Measurements from ENCODE around the gene CFAP68. TPM values are rescaled to one million over a fixed set of nuclear protein-coding genes. Genes with fewer than 3 reads are reported as not detected.

The CFAP68 gene
- total and polyA plus RNA-seq, 2 of the 13 experiments (the other 11 are each of a cell fraction or from before 2014, with no cell fraction given), result 22.2 to 25.6 TPM

DNA sequence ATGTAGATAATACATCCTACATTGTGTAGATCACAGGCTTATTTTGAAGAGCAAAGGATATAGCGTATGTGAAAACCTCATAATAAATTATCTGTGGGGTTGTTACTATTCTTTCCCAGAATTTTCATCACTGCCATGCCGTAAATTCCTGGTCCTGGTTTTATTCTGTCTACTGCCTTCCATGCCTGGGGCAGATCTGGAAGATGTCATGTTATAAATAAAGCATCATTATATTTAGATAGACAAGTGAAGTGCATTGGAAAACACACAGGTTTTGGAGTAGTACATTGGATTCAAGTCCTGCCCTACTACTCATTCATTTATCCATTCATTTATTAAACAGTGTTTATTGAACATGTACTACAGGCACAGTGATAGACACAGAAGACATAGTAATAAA, 41.6 kb downstream of the CFAP68 start:
- in situ Hi-C loops (cut with HindIII; ENCODE audit: extremely low pct_ligation_motif_present, low pct_unique_long_range_greater_than_20kb), result no loop called here
- no TSS peak for BruUV-seq (replicated peaks)
- POLR2A ChIA-PET, result no interaction called here

DNA sequence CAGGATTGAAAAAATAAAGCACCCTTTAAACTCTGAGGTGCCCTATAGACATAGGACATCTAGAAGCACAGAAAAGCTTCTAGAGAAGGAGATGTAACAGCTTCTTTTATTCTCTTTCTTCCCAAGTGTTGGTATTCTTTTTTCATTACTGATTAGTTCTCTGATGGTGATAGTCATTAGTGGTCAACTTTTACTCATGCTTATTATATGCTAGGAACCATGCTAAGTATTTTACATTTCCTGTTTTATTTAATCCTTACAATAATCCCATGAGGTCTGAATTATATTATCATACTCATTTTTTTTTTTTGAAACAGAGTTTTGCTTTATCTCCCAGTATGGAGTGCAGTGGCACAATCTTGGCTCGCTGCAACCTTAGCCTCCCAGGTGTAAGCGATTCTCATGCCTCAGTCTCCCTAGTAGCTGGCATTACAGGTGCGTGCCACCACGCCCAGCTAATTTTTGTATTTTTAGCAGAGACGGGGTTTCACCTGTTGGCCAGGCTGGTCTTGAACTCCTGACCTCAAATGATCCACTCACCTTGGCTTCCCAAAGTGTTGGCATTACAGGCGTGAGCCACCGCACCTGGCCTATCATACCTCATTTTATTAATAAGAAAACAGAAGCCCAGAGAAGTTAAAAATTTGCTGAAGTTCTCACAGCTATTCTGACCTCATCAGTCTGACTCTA, 42.3 kb downstream of the CFAP68 start:
- FAIRE-seq (no peak), ATAC-seq (no peak), DNase-seq (ENCODE audit: low spot score) (no peak)
- in situ Hi-C loops (cut with HindIII; ENCODE audit: extremely low pct_ligation_motif_present, low pct_unique_long_range_greater_than_20kb), result no loop called here
- H3K79me2 ChIP-seq (ENCODE audit: insufficient read depth, low read length), result no peaks in the 10 kb centered on the region
- POLR2A ChIA-PET, result no interaction called here
- H3K4me1 ChIP-seq (ENCODE audit: insufficient read depth, low read length), result peaks cover 96% of the 10 kb centered on the region
- H3K36me3 ChIP-seq (replicated peaks in 1 of 2; ENCODE audit: control insufficient read depth in 1 of 2, insufficient read depth in 2 of 2, low read length in 2 of 2), result no peaks in the 10 kb centered on the region
- WGBS (ENCODE audit: low lambda C conversion rate), result 97% methylated on average over 7 of the region's 7 CpGs
- H3K4me3 ChIP-seq (replicated peaks in 1 of 3; ENCODE audit: insufficient read depth in 1 of 3, low read depth in 2 of 3, low read length in 3 of 3), result no peak overlapping the region
- H2AFZ ChIP-seq (ENCODE audit: low read length), result no peak overlapping the region
- BruUV-seq (replicated peaks), result no TSS peak
- H4K20me1 ChIP-seq (ENCODE audit: insufficient read depth, low read length), result no peaks in the 10 kb centered on the region
- H3K9ac ChIP-seq (ENCODE audit: insufficient read depth, low read depth, low read length), result no peak overlapping the region
- H3K4me2 ChIP-seq (ENCODE audit: low read depth, low read length), result no peak overlapping the region
- H3K9me3 ChIP-seq (ENCODE audit: low read length), result no peaks in the 10 kb centered on the region
- H3K27me3 ChIP-seq (ENCODE audit: control insufficient read depth in 1 of 2, insufficient read depth in 2 of 2, low read length in 2 of 2), result no peaks in the 10 kb centered on the region
- intact Hi-C loops (cut with micrococcal nuclease; ENCODE audit: unreplicated experiment), result no loop called here
- CTCF ChIA-PET (ENCODE audit: low intra/inter-chr PET ratio, low total read pairs), result no interaction called here
- no peak overlapping the region for H3K27ac ChIP-seq (ENCODE audit: extremely low read length, insufficient read depth, low read length)
- no peak for TF ChIP-seq MTA1 (CRISPR knock-in tag; IDR thresholded peaks at IDR 0.05; ENCODE audit: borderline replicate concordance)
- no peak for TF ChIP-seq ZFAT (CRISPR knock-in tag; conservative IDR thresholded peaks at IDR 0.05)
- TF ChIP-seq ZNF20 (CRISPR knock-in tag; IDR thresholded peaks at IDR 0.05), result no peak
- TF ChIP-seq SIX4 (CRISPR knock-in tag; IDR thresholded peaks at IDR 0.05), result no peak
- TF ChIP-seq DMAP1 (CRISPR knock-in tag; IDR thresholded peaks at IDR 0.05), result no peak
- no peak for TF ChIP-seq CBX1 (IDR thresholded peaks at IDR 0.05; ENCODE audit: low read depth)
- TF ChIP-seq, protein P1, sequence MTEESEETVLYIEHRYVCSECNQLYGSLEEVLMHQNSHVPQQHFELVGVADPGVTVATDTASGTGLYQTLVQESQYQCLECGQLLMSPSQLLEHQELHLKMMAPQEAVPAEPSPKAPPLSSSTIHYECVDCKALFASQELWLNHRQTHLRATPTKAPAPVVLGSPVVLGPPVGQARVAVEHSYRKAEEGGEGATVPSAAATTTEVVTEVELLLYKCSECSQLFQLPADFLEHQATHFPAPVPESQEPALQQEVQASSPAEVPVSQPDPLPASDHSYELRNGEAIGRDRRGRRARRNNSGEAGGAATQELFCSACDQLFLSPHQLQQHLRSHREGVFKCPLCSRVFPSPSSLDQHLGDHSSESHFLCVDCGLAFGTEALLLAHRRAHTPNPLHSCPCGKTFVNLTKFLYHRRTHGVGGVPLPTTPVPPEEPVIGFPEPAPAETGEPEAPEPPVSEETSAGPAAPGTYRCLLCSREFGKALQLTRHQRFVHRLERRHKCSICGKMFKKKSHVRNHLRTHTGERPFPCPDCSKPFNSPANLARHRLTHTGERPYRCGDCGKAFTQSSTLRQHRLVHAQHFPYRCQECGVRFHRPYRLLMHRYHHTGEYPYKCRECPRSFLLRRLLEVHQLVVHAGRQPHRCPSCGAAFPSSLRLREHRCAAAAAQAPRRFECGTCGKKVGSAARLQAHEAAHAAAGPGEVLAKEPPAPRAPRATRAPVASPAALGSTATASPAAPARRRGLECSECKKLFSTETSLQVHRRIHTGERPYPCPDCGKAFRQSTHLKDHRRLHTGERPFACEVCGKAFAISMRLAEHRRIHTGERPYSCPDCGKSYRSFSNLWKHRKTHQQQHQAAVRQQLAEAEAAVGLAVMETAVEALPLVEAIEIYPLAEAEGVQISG (CRISPR knock-in tag; IDR thresholded peaks at IDR 0.05), result no peak
- TF ChIP-seq ZNF431 (CRISPR knock-in tag; IDR thresholded peaks at IDR 0.05; ENCODE audit: borderline replicate concordance, low read depth), result no peak
- TF ChIP-seq, protein P2, sequence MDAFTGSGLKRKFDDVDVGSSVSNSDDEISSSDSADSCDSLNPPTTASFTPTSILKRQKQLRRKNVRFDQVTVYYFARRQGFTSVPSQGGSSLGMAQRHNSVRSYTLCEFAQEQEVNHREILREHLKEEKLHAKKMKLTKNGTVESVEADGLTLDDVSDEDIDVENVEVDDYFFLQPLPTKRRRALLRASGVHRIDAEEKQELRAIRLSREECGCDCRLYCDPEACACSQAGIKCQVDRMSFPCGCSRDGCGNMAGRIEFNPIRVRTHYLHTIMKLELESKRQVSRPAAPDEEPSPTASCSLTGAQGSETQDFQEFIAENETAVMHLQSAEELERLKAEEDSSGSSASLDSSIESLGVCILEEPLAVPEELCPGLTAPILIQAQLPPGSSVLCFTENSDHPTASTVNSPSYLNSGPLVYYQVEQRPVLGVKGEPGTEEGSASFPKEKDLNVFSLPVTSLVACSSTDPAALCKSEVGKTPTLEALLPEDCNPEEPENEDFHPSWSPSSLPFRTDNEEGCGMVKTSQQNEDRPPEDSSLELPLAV (CRISPR knock-in tag; conservative IDR thresholded peaks at IDR 0.05; ENCODE audit: low read depth), result no peak

More for the DNA sequence above, 41.6 kb downstream of the CFAP68 start:
- no peak for TF ChIP-seq FOXK2 (IDR thresholded peaks at IDR 0.05)
- TF ChIP-seq ZBTB37 (CRISPR knock-in tag; IDR thresholded peaks at IDR 0.05), result no peak
- TF ChIP-seq ZNF350 (CRISPR knock-in tag; IDR thresholded peaks at IDR 0.05; ENCODE audit: borderline replicate concordance, low read depth), result no peak
- TF ChIP-seq ZNF713 (CRISPR knock-in tag; IDR thresholded peaks at IDR 0.05), result no peak
- no peak for TF ChIP-seq MED8 (CRISPR knock-in tag; IDR thresholded peaks at IDR 0.05; ENCODE audit: insufficient replicate concordance)
- CTCF ChIA-PET (ENCODE audit: low intra/inter-chr PET ratio, low total read pairs), result no interaction called here
- H3K36me3 ChIP-seq (replicated peaks in 1 of 2; ENCODE audit: control insufficient read depth in 1 of 2, insufficient read depth in 2 of 2, low read length in 2 of 2), result no peaks in the 10 kb centered on the region
- H3K27ac ChIP-seq (ENCODE audit: extremely low read length, insufficient read depth, low read length), result no peak overlapping the region
- WGBS (ENCODE audit: low lambda C conversion rate), result 67% methylated on average over 2 of the region's 2 CpGs
- H3K4me1 ChIP-seq (ENCODE audit: insufficient read depth, low read length), result peaks cover 96% of the 10 kb centered on the region
- no peaks in the 10 kb centered on the region for H3K79me2 ChIP-seq (ENCODE audit: insufficient read depth, low read length)
- no peak overlapping the region for H3K4me3 ChIP-seq (replicated peaks in 1 of 3; ENCODE audit: insufficient read depth in 1 of 3, low read depth in 2 of 3, low read length in 3 of 3)
- H3K9ac ChIP-seq (ENCODE audit: insufficient read depth, low read depth, low read length), result no peak overlapping the region
- no peak overlapping the region for H2AFZ ChIP-seq (ENCODE audit: low read length)
- no peak for DNase-seq (ENCODE audit: low spot score)
- no peak for ATAC-seq
- H3K9me3 ChIP-seq (ENCODE audit: low read length), result no peaks in the 10 kb centered on the region
- intact Hi-C loops (cut with micrococcal nuclease; ENCODE audit: unreplicated experiment), result no loop called here
- no peaks in the 10 kb centered on the region for H3K27me3 ChIP-seq (ENCODE audit: control insufficient read depth in 1 of 2, insufficient read depth in 2 of 2, low read length in 2 of 2)
- FAIRE-seq, result no peak
- H3K4me2 ChIP-seq (ENCODE audit: low read depth, low read length), result no peak overlapping the region
- H4K20me1 ChIP-seq (ENCODE audit: insufficient read depth, low read length), result no peaks in the 10 kb centered on the region
